GM23338 (cell line): ENCODE measurements around the gene FKRP. TPM values are rescaled to one million over a fixed set of nuclear protein-coding genes. Genes with fewer than 3 reads are reported as not detected.
A peak's percentile ranks its signal among the peaks of the same experiment; 100 is the strongest.

Experiments used
- ATAC-seq: fragments of 200-7000 bp; cut with Tn5 transposase; 3 replicates; pipeline ENCODE4 v1.9.1; 2020
- DNase-seq: peaks from one replicate; pipeline ENCODE4 v3.0.0-alpha.2; 2015; ENCODE audit warnings: low spot score
- H2AFZ ChIP-seq: fragments of 200-600 bp; sonication (generic); 2 replicates; pipeline ENCODE4 v1.8.0; 2016; ENCODE audit warnings: antibody characterized with exemption, mild to moderate bottlenecking, moderate library complexity
- H3F3A ChIP-seq: fragments of 200-600 bp; sonication (generic); replicated peaks from 2 replicates; pipeline ENCODE4 v1.8.0; 2017; ENCODE audit warnings: antibody characterized with exemption, mixed run types, low read depth
- H3K27ac ChIP-seq: fragments of 200-600 bp; sonication (generic); 2 replicates; pipeline ENCODE4 v1.6.1; 2016; ENCODE audit warnings: low read depth
- H3K27me3 ChIP-seq: fragments of 200-600 bp; sonication (generic); 2 replicates; pipeline ENCODE4 v1.8.0; 2016; ENCODE audit warnings: mild to moderate bottlenecking, mixed run types, moderate library complexity; ENCODE audit not compliant: insufficient read depth
- H3K36me3 ChIP-seq: fragments of 200-600 bp; sonication (generic); 2 replicates; pipeline ENCODE4 v1.8.0; 2016; ENCODE audit warnings: mild to moderate bottlenecking; ENCODE audit not compliant: insufficient read depth
- H3K4me1 ChIP-seq: fragments of 200-600 bp; sonication (generic); 2 replicates; pipeline ENCODE4 v1.8.0; 2016; ENCODE audit warnings: mild to moderate bottlenecking, moderate library complexity; ENCODE audit not compliant: insufficient read depth
- H3K4me2 ChIP-seq: fragments of 200-600 bp; sonication (generic); 2 replicates; pipeline ENCODE4 v1.7.1; 2017; ENCODE audit warnings: mixed run types
- H3K4me3 ChIP-seq: fragments of 200-600 bp; sonication (generic); 2 replicates; pipeline ENCODE4 v1.6.1; 2016; ENCODE audit warnings: mixed run types
- H3K79me2 ChIP-seq: fragments of 200-600 bp; sonication (generic); replicated peaks from 2 replicates; pipeline ENCODE4 v1.8.0; 2017; ENCODE audit warnings: mild to moderate bottlenecking; ENCODE audit not compliant: insufficient read depth
- H3K9me2 ChIP-seq: fragments of 200-600 bp; sonication (generic); 2 replicates; pipeline ENCODE4 v1.8.0; 2017; ENCODE audit not compliant: insufficient read depth
- H4K20me1 ChIP-seq: fragments of 200-600 bp; sonication (generic); replicated peaks from 2 replicates; pipeline ENCODE4 v1.8.0; 2017; ENCODE audit warnings: mild to moderate bottlenecking; ENCODE audit not compliant: insufficient read depth
- H3K27ac Mint-ChIP-seq: 2 replicates; pipeline ENCODE4 v1.8.0; 2020; ENCODE audit warnings: inconsistent platforms, mild to moderate bottlenecking, moderate library complexity, mixed read lengths
- H3K27me3 Mint-ChIP-seq: 3 replicates; pipeline ENCODE4 v1.8.0; 2022; ENCODE audit warnings: low read depth, mild to moderate bottlenecking, moderate library complexity, mixed read lengths, inconsistent platforms; ENCODE audit not compliant: insufficient read depth, poor library complexity
- H3K36me3 Mint-ChIP-seq: 3 replicates; pipeline ENCODE4 v1.8.0; 2021; ENCODE audit warnings: low read depth, mild to moderate bottlenecking, inconsistent platforms, moderate library complexity, mixed read lengths
- H3K4me1 Mint-ChIP-seq: 3 replicates; pipeline ENCODE4 v1.8.0; 2020; ENCODE audit warnings: mild to moderate bottlenecking, inconsistent platforms, mixed read lengths
- H3K4me3 Mint-ChIP-seq: 3 replicates; pipeline ENCODE4 v1.8.0; 2021; ENCODE audit warnings: moderate library complexity, mild to moderate bottlenecking, inconsistent platforms, mixed read lengths
- H3K9me3 Mint-ChIP-seq: 3 replicates; pipeline ENCODE4 v1.8.0; 2020; ENCODE audit warnings: moderate library complexity, mild to moderate bottlenecking, inconsistent platforms, mixed read lengths
- CREB1 ChIP-seq: fragments of 250-450 bp; sonication (Bioruptor Pico); IDR thresholded peaks from 2 replicates; pipeline ENCODE4 v1.5.0; 2020; ENCODE audit warnings: low read depth, mild to moderate bottlenecking, moderate library complexity
- JUNB ChIP-seq: IDR thresholded peaks from one replicate; pipeline ENCODE4 v1.6.1; 2016; ENCODE audit warnings: antibody characterized with exemption; ENCODE audit not compliant: unreplicated experiment
- NANOG ChIP-seq: IDR thresholded peaks from 2 replicates; pipeline ENCODE4 v1.6.1; 2016; ENCODE audit warnings: antibody characterized with exemption, borderline replicate concordance
- ZNF331 ChIP-seq: fragments of 250-450 bp; sonication (Bioruptor Pico); IDR thresholded peaks from 2 replicates; pipeline ENCODE4 v1.5.0; 2020; ENCODE audit warnings: low read depth, mild to moderate bottlenecking, moderate library complexity
- polyA plus RNA-seq: library from polyadenylated mRNA; unstranded; fragments of >200 nt; fragmentation: Nextera tagmentation; extraction: Ambion mirVana; gene quantifications from 2 replicates; pipeline ENCODE4 v1.2.1, GENCODE V29; 2016
- total RNA-seq: library from RNA; depleted of rRNA; stranded (reverse); fragments of >200 nt; shearing (Covaris generic); gene quantifications from 2 replicates; pipeline ENCODE4 v1.2.3, GENCODE V29; 2014
- TF ChIP-seq, protein P1 (sequence below): fragments of 250-450 bp; sonication (Bioruptor Pico); IDR thresholded peaks from 2 replicates; pipeline ENCODE4 v1.5.0; 2020; ENCODE audit warnings: mild to moderate bottlenecking, moderate library complexity
- TF ChIP-seq, protein P2 (sequence below): IDR thresholded peaks from one replicate; pipeline ENCODE4 v1.6.1; 2018; ENCODE audit warnings: antibody characterized with exemption; ENCODE audit not compliant: unreplicated experiment

The FKRP gene
- total and polyA plus RNA-seq, 2 experiments from 2014 or later = 11.5 to 31.9 TPM

DNA sequence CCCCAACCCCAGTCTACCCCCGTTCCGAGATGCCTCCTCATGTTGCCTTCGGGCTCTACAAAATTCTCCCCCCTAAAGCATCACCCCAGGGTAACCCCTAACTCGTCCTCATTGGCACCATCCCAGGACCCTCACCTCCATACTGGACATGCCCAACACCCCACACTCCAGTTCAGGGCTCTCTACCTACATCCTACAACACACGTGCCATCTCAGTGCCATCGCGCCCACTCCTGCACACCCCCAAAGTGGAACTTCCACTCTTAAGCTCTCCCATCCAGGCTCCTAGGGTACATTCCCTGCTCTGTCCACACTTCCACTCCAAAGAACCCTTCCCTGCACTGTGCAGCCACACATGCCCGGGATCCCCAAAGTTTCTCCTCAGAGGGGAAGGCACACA, 827 bp upstream of the FKRP start:
- Histone ChIP-seq H2AFZ (no peak overlapping the region), H3F3A (0 out of 2 replicates have a peak, but pooled peaks cover 14% of the 10 kb centered on the region), H3K36me3 (peaks cover 4% of the 10 kb centered on the region; the same call in 1 of the 2 replicates), H3K4me2 (peak overlapping the region; percentile 98), H4K20me1 (peaks cover 53% of the 10 kb centered on the region), H3K4me3 (peak overlapping the region; percentile 93), H3K79me2 (peaks cover 57% of the 10 kb centered on the region), H3K9me2 (no peaks in the 10 kb centered on the region), H3K27ac (no peak overlapping the region), H3K27me3 (no peaks in the 10 kb centered on the region), H3K4me1 (peaks cover 10% of the 10 kb centered on the region; the same call in 1 of the 2 replicates)
- DNase-seq (no peak), ATAC-seq (no peak)
- TF ChIP-seq, protein P1, sequence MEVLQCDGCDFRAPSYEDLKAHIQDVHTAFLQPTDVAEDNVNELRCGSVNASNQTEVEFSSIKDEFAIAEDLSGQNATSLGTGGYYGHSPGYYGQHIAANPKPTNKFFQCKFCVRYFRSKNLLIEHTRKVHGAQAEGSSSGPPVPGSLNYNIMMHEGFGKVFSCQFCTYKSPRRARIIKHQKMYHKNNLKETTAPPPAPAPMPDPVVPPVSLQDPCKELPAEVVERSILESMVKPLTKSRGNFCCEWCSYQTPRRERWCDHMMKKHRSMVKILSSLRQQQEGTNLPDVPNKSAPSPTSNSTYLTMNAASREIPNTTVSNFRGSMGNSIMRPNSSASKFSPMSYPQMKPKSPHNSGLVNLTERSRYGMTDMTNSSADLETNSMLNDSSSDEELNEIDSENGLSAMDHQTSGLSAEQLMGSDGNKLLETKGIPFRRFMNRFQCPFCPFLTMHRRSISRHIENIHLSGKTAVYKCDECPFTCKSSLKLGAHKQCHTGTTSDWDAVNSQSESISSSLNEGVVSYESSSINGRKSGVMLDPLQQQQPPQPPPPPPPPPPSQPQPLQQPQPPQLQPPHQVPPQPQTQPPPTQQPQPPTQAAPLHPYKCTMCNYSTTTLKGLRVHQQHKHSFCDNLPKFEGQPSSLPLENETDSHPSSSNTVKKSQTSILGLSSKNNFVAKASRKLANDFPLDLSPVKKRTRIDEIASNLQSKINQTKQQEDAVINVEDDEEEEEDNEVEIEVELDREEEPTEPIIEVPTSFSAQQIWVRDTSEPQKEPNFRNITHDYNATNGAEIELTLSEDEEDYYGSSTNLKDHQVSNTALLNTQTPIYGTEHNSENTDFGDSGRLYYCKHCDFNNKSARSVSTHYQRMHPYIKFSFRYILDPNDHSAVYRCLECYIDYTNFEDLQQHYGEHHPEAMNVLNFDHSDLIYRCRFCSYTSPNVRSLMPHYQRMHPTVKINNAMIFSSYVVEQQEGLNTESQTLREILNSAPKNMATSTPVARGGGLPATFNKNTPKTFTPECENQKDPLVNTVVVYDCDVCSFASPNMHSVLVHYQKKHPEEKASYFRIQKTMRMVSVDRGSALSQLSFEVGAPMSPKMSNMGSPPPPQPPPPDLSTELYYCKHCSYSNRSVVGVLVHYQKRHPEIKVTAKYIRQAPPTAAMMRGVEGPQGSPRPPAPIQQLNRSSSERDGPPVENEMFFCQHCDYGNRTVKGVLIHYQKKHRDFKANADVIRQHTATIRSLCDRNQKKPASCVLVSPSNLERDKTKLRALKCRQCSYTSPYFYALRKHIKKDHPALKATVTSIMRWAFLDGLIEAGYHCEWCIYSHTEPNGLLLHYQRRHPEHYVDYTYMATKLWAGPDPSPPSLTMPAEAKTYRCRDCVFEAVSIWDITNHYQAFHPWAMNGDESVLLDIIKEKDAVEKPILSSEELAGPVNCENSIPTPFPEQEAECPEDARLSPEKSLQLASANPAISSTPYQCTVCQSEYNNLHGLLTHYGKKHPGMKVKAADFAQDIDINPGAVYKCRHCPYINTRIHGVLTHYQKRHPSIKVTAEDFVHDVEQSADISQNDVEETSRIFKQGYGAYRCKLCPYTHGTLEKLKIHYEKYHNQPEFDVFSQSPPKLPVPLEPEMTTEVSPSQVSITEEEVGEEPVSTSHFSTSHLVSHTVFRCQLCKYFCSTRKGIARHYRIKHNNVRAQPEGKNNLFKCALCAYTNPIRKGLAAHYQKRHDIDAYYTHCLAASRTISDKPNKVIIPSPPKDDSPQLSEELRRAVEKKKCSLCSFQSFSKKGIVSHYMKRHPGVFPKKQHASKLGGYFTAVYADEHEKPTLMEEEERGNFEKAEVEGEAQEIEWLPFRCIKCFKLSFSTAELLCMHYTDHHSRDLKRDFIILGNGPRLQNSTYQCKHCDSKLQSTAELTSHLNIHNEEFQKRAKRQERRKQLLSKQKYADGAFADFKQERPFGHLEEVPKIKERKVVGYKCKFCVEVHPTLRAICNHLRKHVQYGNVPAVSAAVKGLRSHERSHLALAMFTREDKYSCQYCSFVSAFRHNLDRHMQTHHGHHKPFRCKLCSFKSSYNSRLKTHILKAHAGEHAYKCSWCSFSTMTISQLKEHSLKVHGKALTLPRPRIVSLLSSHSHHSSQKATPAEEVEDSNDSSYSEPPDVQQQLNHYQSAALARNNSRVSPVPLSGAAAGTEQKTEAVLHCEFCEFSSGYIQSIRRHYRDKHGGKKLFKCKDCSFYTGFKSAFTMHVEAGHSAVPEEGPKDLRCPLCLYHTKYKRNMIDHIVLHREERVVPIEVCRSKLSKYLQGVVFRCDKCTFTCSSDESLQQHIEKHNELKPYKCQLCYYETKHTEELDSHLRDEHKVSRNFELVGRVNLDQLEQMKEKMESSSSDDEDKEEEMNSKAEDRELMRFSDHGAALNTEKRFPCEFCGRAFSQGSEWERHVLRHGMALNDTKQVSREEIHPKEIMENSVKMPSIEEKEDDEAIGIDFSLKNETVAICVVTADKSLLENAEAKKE (CRISPR knock-in tag) = no peak
- TF ChIP-seq ZNF331 (no peak), NANOG (no peak), JUNB (no peak), CREB1 (CRISPR knock-in tag) (no peak)
- TF ChIP-seq, protein P2, sequence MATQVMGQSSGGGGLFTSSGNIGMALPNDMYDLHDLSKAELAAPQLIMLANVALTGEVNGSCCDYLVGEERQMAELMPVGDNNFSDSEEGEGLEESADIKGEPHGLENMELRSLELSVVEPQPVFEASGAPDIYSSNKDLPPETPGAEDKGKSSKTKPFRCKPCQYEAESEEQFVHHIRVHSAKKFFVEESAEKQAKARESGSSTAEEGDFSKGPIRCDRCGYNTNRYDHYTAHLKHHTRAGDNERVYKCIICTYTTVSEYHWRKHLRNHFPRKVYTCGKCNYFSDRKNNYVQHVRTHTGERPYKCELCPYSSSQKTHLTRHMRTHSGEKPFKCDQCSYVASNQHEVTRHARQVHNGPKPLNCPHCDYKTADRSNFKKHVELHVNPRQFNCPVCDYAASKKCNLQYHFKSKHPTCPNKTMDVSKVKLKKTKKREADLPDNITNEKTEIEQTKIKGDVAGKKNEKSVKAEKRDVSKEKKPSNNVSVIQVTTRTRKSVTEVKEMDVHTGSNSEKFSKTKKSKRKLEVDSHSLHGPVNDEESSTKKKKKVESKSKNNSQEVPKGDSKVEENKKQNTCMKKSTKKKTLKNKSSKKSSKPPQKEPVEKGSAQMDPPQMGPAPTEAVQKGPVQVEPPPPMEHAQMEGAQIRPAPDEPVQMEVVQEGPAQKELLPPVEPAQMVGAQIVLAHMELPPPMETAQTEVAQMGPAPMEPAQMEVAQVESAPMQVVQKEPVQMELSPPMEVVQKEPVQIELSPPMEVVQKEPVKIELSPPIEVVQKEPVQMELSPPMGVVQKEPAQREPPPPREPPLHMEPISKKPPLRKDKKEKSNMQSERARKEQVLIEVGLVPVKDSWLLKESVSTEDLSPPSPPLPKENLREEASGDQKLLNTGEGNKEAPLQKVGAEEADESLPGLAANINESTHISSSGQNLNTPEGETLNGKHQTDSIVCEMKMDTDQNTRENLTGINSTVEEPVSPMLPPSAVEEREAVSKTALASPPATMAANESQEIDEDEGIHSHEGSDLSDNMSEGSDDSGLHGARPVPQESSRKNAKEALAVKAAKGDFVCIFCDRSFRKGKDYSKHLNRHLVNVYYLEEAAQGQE = no peak
- peaks cover 34% of the 10 kb centered on the region for H3K36me3 Mint-ChIP-seq
- no peaks in the 10 kb centered on the region; the same call in 2 of the 3 replicates for H3K9me3 Mint-ChIP-seq
- H3K27ac Mint-ChIP-seq = peak overlapping the region; percentile 96
- peaks cover 28% of the 10 kb centered on the region for H3K27me3 Mint-ChIP-seq
- peak overlapping the region; percentile 98 for H3K4me3 Mint-ChIP-seq
- peaks cover 55% of the 10 kb centered on the region for H3K4me1 Mint-ChIP-seq
